ENCODE results near the gene SAYSD1. TPM values are rescaled to one million over a fixed set of nuclear protein-coding genes. Genes with fewer than 3 reads are reported as not detected.

Gene SAYSD1
- total and polyA plus RNA-seq, 5 donors from 2014 or later = 20.6 to 33.6 (median 24.1) TPM

DNA sequence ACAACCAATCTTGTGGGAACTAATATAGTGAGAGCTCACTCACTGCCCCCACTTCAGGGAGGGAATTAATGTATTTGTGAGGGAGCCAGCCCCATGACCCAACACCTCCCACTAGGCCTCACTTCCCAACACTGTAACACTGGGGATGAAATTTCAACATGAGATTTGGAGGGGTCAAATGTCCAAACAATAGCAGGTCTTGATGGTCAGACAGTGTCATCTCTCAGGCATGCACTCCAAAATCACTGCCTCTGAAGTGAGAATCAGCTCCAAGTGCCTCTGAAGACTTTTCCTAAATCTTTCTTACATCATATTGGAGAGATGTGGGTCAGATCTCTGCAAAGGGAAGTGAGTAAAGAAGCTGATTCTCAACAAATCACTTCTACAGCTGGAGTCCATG lies 13.8 kb upstream of the SAYSD1 start:
- no peak overlapping the region for H3K4me3 ChIP-seq (ENCODE audit: low read depth, low read length)
- no peak overlapping the region for H3K27ac ChIP-seq (ENCODE audit: insufficient read depth, low read length, poor library complexity, severe bottlenecking)
- Mint-ChIP-seq H3K9me3 (peaks cover 0 to 13% (median 3%) of the 10 kb centered on the region in 7 donors), H3K4me3 (no peak overlapping the region), H3K27ac (no peak overlapping the region), H3K36me3 (peaks cover 6% of the 10 kb centered on the region), H3K27me3 (peaks cover 13% of the 10 kb centered on the region), H3K4me1 (no peaks in the 10 kb centered on the region)
- ATAC-seq (ENCODE audit: low read depth in 2 of 2) = no peak
- H3K4me1 ChIP-seq (ENCODE audit: control insufficient read depth, insufficient read depth, low read length, poor library complexity, severe bottlenecking) = no peaks in the 10 kb centered on the region
- no peak for DNase-seq
- H3K9me3 ChIP-seq (ENCODE audit: control insufficient read depth in 2 of 2, low read length in 2 of 2) = peaks cover 0 to 2% of the 10 kb centered on the region in 2 experiments
- H3K27me3 ChIP-seq (ENCODE audit: control insufficient read depth, insufficient read depth, low read length) = no peaks in the 10 kb centered on the region
- H3K36me3 ChIP-seq (ENCODE audit: control insufficient read depth, insufficient read depth, low read length) = no peaks in the 10 kb centered on the region

- H3K4me3 Mint-ChIP-seq = no peak overlapping the region
- no peak overlapping the region for H3K27ac Mint-ChIP-seq
- H3K27me3 Mint-ChIP-seq = peaks cover 13% of the 10 kb centered on the region
- no peaks in the 10 kb centered on the region for H3K27me3 ChIP-seq (ENCODE audit: control insufficient read depth, insufficient read depth, low read length)
- no peaks in the 10 kb centered on the region for H3K4me1 ChIP-seq (ENCODE audit: control insufficient read depth, insufficient read depth, low read length, poor library complexity, severe bottlenecking)
- H3K27ac ChIP-seq (ENCODE audit: insufficient read depth, low read length, poor library complexity, severe bottlenecking) = no peak overlapping the region
- peaks cover 0 to under 1% of the 10 kb centered on the region in 2 experiments for H3K9me3 ChIP-seq (ENCODE audit: control insufficient read depth in 2 of 2, low read length in 2 of 2)
- ATAC-seq (ENCODE audit: low read depth in 2 of 2) = no peak
- H3K4me3 ChIP-seq (ENCODE audit: low read depth, low read length) = no peak overlapping the region
- H3K9me3 Mint-ChIP-seq = peaks cover 0 to 13% (median 3%) of the 10 kb centered on the region in 7 donors
- peaks cover 6% of the 10 kb centered on the region for H3K36me3 Mint-ChIP-seq
- H3K36me3 ChIP-seq (ENCODE audit: control insufficient read depth, insufficient read depth, low read length) = no peaks in the 10 kb centered on the region
- no peaks in the 10 kb centered on the region for H3K4me1 Mint-ChIP-seq
- DNase-seq = no peak
Measured at GRCh38 chr6:39128106-39128505, 13.1 kb upstream of the SAYSD1 start.

DNA sequence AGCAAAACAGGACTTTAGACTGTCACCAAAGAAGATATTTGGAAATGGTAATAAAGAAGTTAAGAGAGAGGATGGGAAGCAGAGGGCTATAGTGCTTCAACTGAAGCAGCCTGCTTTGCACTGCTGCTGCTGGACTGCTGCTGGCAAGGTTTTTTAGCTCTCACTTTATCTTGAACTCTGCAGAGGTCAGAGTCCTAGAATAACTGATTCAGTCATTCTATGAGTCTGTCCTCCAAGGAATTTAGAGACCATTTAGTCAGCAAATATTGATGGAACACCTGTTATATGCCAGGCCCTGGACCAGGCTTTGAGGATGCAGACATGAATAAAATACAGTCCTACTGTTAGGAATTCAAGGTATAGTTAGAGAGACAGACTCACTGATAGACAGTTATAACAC lies 9.1 kb upstream of the SAYSD1 start:
- ATAC-seq (ENCODE audit: low read depth in 2 of 2) (no peak), DNase-seq (no peak)
- Mint-ChIP-seq H3K36me3 (peaks cover 6% of the 10 kb centered on the region), H3K4me1 (no peaks in the 10 kb centered on the region), H3K4me3 (no peak overlapping the region), H3K27ac (no peak overlapping the region), H3K27me3 (peaks cover 5% of the 10 kb centered on the region), H3K9me3 (peaks cover 0 to 6% (median 1%) of the 10 kb centered on the region in 7 donors)
- H3K27ac ChIP-seq (ENCODE audit: insufficient read depth, low read length, poor library complexity, severe bottlenecking) = no peak overlapping the region
- H3K27me3 ChIP-seq (ENCODE audit: control insufficient read depth, insufficient read depth, low read length) = no peaks in the 10 kb centered on the region
- no peaks in the 10 kb centered on the region for H3K36me3 ChIP-seq (ENCODE audit: control insufficient read depth, insufficient read depth, low read length)
- H3K4me1 ChIP-seq (ENCODE audit: control insufficient read depth, insufficient read depth, low read length, poor library complexity, severe bottlenecking) = no peaks in the 10 kb centered on the region
- H3K4me3 ChIP-seq (ENCODE audit: low read depth, low read length) = no peak overlapping the region
- no peaks in the 10 kb centered on the region for H3K9me3 ChIP-seq (ENCODE audit: control insufficient read depth in 2 of 2, low read length in 2 of 2)

DNA sequence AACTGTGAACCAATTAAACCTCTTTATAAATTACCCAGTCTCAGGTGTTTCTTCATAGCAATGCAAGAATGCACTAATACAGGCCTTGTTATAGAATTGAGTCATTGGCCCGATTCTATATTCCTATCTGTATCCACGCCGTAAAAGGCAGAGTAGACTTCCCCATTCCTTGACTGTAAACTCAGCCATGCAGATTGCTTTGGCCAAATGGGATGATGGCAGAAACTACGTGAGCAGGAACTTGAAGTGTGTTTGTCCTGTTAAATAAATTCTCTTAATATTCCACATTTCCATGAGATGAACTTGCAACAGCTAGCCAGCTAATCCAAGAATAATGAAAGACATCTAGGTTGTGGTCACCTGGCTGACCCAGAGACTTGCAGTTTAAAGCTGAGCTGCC lies 3.9 kb upstream of the SAYSD1 start:
- Mint-ChIP-seq H3K36me3 (no peaks in the 10 kb centered on the region), H3K27ac (no peak overlapping the region), H3K4me1 (peaks cover 2 to 21% (median 11%) of the 10 kb centered on the region in 4 donors), H3K27me3 (peaks cover 5% of the 10 kb centered on the region), H3K9me3 (peaks cover 0 to 2% (median 0%) of the 10 kb centered on the region in 7 donors), H3K4me3 (no peak overlapping the region)
- ATAC-seq (ENCODE audit: low read depth in 2 of 2) (no peak), DNase-seq (no peak)
- Histone ChIP-seq H3K4me1 (ENCODE audit: control insufficient read depth, insufficient read depth, low read length, poor library complexity, severe bottlenecking) (peaks cover 15% of the 10 kb centered on the region), H3K36me3 (ENCODE audit: control insufficient read depth, insufficient read depth, low read length) (no peaks in the 10 kb centered on the region), H3K9me3 (ENCODE audit: control insufficient read depth in 2 of 2, low read length in 2 of 2) (no peaks in the 10 kb centered on the region), H3K4me3 (ENCODE audit: low read depth, low read length) (no peak overlapping the region), H3K27ac (ENCODE audit: insufficient read depth, low read length, poor library complexity, severe bottlenecking) (no peak overlapping the region), H3K27me3 (ENCODE audit: control insufficient read depth, insufficient read depth, low read length) (no peaks in the 10 kb centered on the region)

DNA sequence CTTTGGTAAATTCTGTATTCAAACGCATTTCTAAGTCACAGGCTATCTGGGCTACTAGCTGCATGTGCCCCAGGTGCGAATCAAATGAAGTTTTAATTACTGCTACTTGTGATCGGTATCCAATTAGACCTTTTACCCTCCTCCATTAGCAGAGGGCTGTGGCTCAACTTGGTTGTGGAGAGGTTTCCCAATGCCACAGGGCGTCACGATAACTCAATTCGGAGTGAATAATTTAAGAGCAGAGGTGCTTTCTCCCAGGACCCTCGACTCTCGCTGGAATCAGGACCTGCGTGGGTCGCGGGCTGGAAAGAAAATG lies 640 bp downstream of the SAYSD1 start:
- peaks cover 5% of the 10 kb centered on the region for H3K36me3 ChIP-seq (ENCODE audit: control insufficient read depth, insufficient read depth, low read length)
- peak overlapping the region; percentile 97 to 99 (median 98) for H3K4me3 Mint-ChIP-seq
- peaks cover 33 to 59% (median 42%) of the 10 kb centered on the region in 4 donors for H3K4me1 Mint-ChIP-seq
- peak overlapping the region; percentile 91 for H3K27ac ChIP-seq (ENCODE audit: insufficient read depth, low read length, poor library complexity, severe bottlenecking)
- H3K27ac Mint-ChIP-seq = peak overlapping the region; percentile 93 to 98 (median 94)
- H3K9me3 ChIP-seq (ENCODE audit: control insufficient read depth in 2 of 2, low read length in 2 of 2) = no peaks in the 10 kb centered on the region
- H3K27me3 Mint-ChIP-seq = no peaks in the 10 kb centered on the region
- ATAC-seq (ENCODE audit: low read depth in 2 of 2) (peak; percentile 1 to 2), DNase-seq (no peak)
- peak overlapping the region; percentile 90 for H3K4me3 ChIP-seq (ENCODE audit: low read depth, low read length)
- no peaks in the 10 kb centered on the region for H3K9me3 Mint-ChIP-seq
- peaks cover 44% of the 10 kb centered on the region for H3K4me1 ChIP-seq (ENCODE audit: control insufficient read depth, insufficient read depth, low read length, poor library complexity, severe bottlenecking)
- no peaks in the 10 kb centered on the region for H3K27me3 ChIP-seq (ENCODE audit: control insufficient read depth, insufficient read depth, low read length)
- H3K36me3 Mint-ChIP-seq = no peaks in the 10 kb centered on the region

GRCh38 chr6:39113788-39114187 lies 1.2 kb downstream of the SAYSD1 start:
- Mint-ChIP-seq H3K9me3 (no peaks in the 10 kb centered on the region), H3K36me3 (peaks cover 4% of the 10 kb centered on the region), H3K27me3 (no peaks in the 10 kb centered on the region), H3K4me3 (peak overlapping the region; percentile 97 to 99 (median 98)), H3K4me1 (peaks cover 33 to 64% (median 43%) of the 10 kb centered on the region in 4 donors), H3K27ac (peak overlapping the region; percentile 93 to 98 (median 94))
- H3K36me3 ChIP-seq (ENCODE audit: control insufficient read depth, insufficient read depth, low read length) = peaks cover 10% of the 10 kb centered on the region
- no peaks in the 10 kb centered on the region for H3K27me3 ChIP-seq (ENCODE audit: control insufficient read depth, insufficient read depth, low read length)
- H3K4me3 ChIP-seq (ENCODE audit: low read depth, low read length) = peak overlapping the region; percentile 90
- DNase-seq (no peak), ATAC-seq (ENCODE audit: low read depth in 2 of 2) (no peak)
- H3K9me3 ChIP-seq (ENCODE audit: control insufficient read depth in 2 of 2, low read length in 2 of 2) = no peaks in the 10 kb centered on the region
- H3K4me1 ChIP-seq (ENCODE audit: control insufficient read depth, insufficient read depth, low read length, poor library complexity, severe bottlenecking) = peaks cover 44% of the 10 kb centered on the region
- no peak overlapping the region for H3K27ac ChIP-seq (ENCODE audit: insufficient read depth, low read length, poor library complexity, severe bottlenecking)

DNA sequence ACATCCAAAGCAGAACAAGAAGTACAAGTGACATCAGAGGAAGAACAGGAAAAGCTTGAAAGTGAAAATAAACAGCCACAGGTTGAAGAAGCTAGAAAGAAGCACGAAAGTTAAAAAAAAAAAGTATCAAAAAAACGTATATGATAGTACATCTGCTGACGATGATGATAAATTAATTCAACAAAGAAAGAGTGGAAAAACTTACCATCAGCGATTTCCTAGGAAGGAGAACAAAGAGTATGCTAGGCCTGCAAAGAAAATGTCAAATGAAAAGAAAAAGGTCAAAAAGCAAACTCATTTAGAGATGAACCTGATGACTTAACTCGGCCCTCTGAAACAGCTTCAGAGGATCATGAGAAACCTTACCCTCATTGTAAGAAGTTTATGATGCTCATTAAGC lies 3.7 kb downstream of the SAYSD1 start:
- no peaks in the 10 kb centered on the region for H3K27me3 Mint-ChIP-seq
- H3K4me3 Mint-ChIP-seq = peak overlapping the region; percentile 65 to 96 (median 84)
- Histone ChIP-seq H3K4me1 (ENCODE audit: control insufficient read depth, insufficient read depth, low read length, poor library complexity, severe bottlenecking) (peaks cover 44% of the 10 kb centered on the region), H3K27ac (ENCODE audit: insufficient read depth, low read length, poor library complexity, severe bottlenecking) (peak overlapping the region; percentile 64), H3K27me3 (ENCODE audit: control insufficient read depth, insufficient read depth, low read length) (no peaks in the 10 kb centered on the region), H3K4me3 (ENCODE audit: low read depth, low read length) (peak overlapping the region; percentile 73), H3K9me3 (ENCODE audit: control insufficient read depth in 2 of 2, low read length in 2 of 2) (no peaks in the 10 kb centered on the region), H3K36me3 (ENCODE audit: control insufficient read depth, insufficient read depth, low read length) (peaks cover 10% of the 10 kb centered on the region)
- peaks cover 0 to 2% (median 0%) of the 10 kb centered on the region in 7 donors for H3K9me3 Mint-ChIP-seq
- peaks cover 26 to 69% (median 55%) of the 10 kb centered on the region in 4 donors for H3K4me1 Mint-ChIP-seq
- peak in 2 of 3 donors; percentile 29 to 52 for DNase-seq
- ATAC-seq (ENCODE audit: low read depth in 2 of 2) = no peak
- H3K36me3 Mint-ChIP-seq = peaks cover 16% of the 10 kb centered on the region
- peak overlapping the region; percentile 80 to 97 (median 83) for H3K27ac Mint-ChIP-seq

DNA sequence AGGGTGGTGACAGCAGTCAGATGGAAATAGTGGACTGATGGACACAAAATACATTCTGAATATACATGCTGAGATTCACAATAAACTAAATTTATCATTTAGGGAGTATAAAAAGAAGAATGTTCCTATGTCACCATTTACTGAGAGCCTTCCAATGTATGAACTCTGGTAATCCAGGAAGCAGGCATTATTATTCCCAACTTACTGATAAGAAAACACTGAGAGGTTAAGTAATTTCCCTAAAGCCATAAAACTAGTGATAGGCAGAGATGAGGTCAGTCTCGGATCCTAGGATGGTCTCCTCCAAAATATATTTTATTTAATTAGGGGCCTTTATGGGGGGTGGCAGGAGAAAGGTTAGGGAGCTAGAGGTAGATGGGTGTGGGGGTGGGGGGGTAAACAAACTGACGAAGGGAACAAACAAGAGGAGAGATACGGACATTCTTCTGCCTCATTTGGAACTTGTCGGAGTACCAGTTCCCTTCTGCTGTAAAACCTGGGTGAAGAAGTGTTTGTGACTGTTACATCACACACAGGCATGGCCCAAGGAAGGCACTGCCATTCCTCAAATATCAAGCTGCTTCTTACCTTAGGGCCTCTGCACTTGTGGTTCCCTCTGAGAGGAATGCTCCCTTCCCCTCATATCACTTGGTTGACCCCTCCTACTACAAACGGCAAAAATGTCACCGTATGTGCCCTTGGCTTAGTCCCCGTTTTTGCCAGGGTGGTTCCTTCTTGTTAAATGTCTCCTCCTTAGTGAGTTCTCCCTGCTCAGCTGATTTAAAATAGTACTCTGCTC lies 6.7 kb downstream of the SAYSD1 start:
- H3K36me3 Mint-ChIP-seq = peaks cover 34% of the 10 kb centered on the region
- peaks cover 32 to 51% (median 43%) of the 10 kb centered on the region in 4 donors for H3K4me1 Mint-ChIP-seq

More for the DNA sequence above, 6.7 kb downstream of the SAYSD1 start:
- Histone ChIP-seq H3K9me3 (ENCODE audit: control insufficient read depth in 2 of 2, low read length in 2 of 2) (no peaks in the 10 kb centered on the region), H3K4me3 (ENCODE audit: low read depth, low read length) (no peak overlapping the region), H3K27me3 (ENCODE audit: control insufficient read depth, insufficient read depth, low read length) (no peaks in the 10 kb centered on the region), H3K4me1 (ENCODE audit: control insufficient read depth, insufficient read depth, low read length, poor library complexity, severe bottlenecking) (peaks cover 25% of the 10 kb centered on the region), H3K36me3 (ENCODE audit: control insufficient read depth, insufficient read depth, low read length) (peaks cover 26% of the 10 kb centered on the region), H3K27ac (ENCODE audit: insufficient read depth, low read length, poor library complexity, severe bottlenecking) (no peak overlapping the region)
- ATAC-seq (ENCODE audit: low read depth in 2 of 2) = no peak
- Mint-ChIP-seq H3K4me3 (no peak overlapping the region), H3K9me3 (peaks cover 0 to 2% (median 0%) of the 10 kb centered on the region in 7 donors), H3K27ac (peak overlapping the region in 1 of 3 donors; percentile 27), H3K27me3 (no peaks in the 10 kb centered on the region)
- no peak for DNase-seq
